ENCODE results near the gene HEMK1. TPM values are rescaled to one million over a fixed set of nuclear protein-coding genes. Genes with fewer than 3 reads are reported as not detected.

Gene HEMK1
- polyA plus RNA-seq, 3 donors from 2014 or later, result 18.3 to 54.9 (median 29.7) TPM

- peaks cover 7 to 33% (median 16%) of the 10 kb centered on the region in 3 donors for H3K36me3 Mint-ChIP-seq
- DNase-seq, result no peak
- peaks cover 1 to 2% (median 2%) of the 10 kb centered on the region in 3 donors for H3K27me3 Mint-ChIP-seq (ENCODE audit: low read depth in 3 of 3)
- no peaks in the 10 kb centered on the region for H3K9me3 Mint-ChIP-seq
- peak overlapping the region in 1 of 6 donors; percentile 45 for H3K27ac Mint-ChIP-seq
- peaks cover 2 to 3% of the 10 kb centered on the region in 2 donors for H3K4me1 Mint-ChIP-seq
- no peak overlapping the region for H3K4me3 Mint-ChIP-seq
These were observed 75.2 kb downstream of the HEMK1 start for GRCh38 chr3:50644561-50644960.

GRCh38 chr3:50645378-50645777 lies 76.1 kb downstream of the HEMK1 start:
- peaks cover 0 to 2% of the 10 kb centered on the region in 2 donors for H3K4me1 Mint-ChIP-seq
- peaks cover 1 to 2% (median 2%) of the 10 kb centered on the region in 3 donors for H3K27me3 Mint-ChIP-seq (ENCODE audit: low read depth in 3 of 3)
- H3K27ac Mint-ChIP-seq, result peak overlapping the region in 1 of 6 donors; percentile 24
- H3K36me3 Mint-ChIP-seq, result peaks cover 7 to 34% (median 16%) of the 10 kb centered on the region in 3 donors
- no peak overlapping the region for H3K4me3 Mint-ChIP-seq
- DNase-seq, result no peak
- H3K9me3 Mint-ChIP-seq, result no peaks in the 10 kb centered on the region

Other genes with a start within 250 kb of the HEMK1 start
- gene HYAL2, start 246.8 kb upstream of the HEMK1 start, polyA plus RNA-seq, result 10 to 100 TPM in 2 of 3 donors, 1 to 10 TPM in 1; 4.9 to 15.0 (median 10.8) TPM
- 10 to 100 TPM; 42.9 to 70.4 (median 68.4) TPM for gene TUSC2, start 241.3 kb upstream of the HEMK1 start, polyA plus RNA-seq
- 100 to 1,000 TPM; 172 to 253 (median 187) TPM for gene RASSF1, start 228.7 kb upstream of the HEMK1 start, polyA plus RNA-seq
- gene ZMYND10, start 223.8 kb upstream of the HEMK1 start, polyA plus RNA-seq, result 1 to 10 TPM; 2.3 to 3.7 (median 3.6) TPM
- gene NPRL2, start 218.7 kb upstream of the HEMK1 start, polyA plus RNA-seq, result 100 to 1,000 TPM in 2 of 3 donors, 10 to 100 TPM in 1; 77.5 to 104 (median 101) TPM
- 100 to 1,000 TPM; 120 to 158 (median 131) TPM for gene CYB561D2, start 218.7 kb upstream of the HEMK1 start, polyA plus RNA-seq
- gene TMEM115, start 210.0 kb upstream of the HEMK1 start, polyA plus RNA-seq, result 10 to 100 TPM; 27.9 to 48.6 (median 36.6) TPM
- gene CACNA2D2, start 65.9 kb upstream of the HEMK1 start, polyA plus RNA-seq, result 1 to 10 TPM; 1.5 to 6.0 (median 2.3) TPM
- gene C3orf18, start 1.8 kb upstream of the HEMK1 start, polyA plus RNA-seq, result 10 to 100 TPM in 2 of 3 donors, 1 to 10 TPM in 1; 8.8 to 28.8 (median 11.5) TPM
- 10 to 100 TPM in 1 of 3 donors, 1 to 10 TPM in 2; 4.5 to 23.2 (median 7.3) TPM for gene CISH, start 42.3 kb downstream of the HEMK1 start, polyA plus RNA-seq
- 10 to 100 TPM; 57.2 to 92.0 (median 91.2) TPM for gene MAPKAPK3, start 47.6 kb downstream of the HEMK1 start, polyA plus RNA-seq
- under 1 TPM in 2 of 3 donors, not detected in 1; 0.06 to 0.08 TPM for gene DOCK3, start 105.4 kb downstream of the HEMK1 start, polyA plus RNA-seq

All from immature natural killer cell (primary cell).